ENCODE results near the gene UVRAG. TPM values are rescaled to one million over a fixed set of nuclear protein-coding genes. Genes with fewer than 3 reads are reported as not detected.

UVRAG gene
- total and polyA plus RNA-seq, 2 of the 4 experiments (the other 2 are of a cell fraction) = 5.6 to 10.9 TPM

DNA sequence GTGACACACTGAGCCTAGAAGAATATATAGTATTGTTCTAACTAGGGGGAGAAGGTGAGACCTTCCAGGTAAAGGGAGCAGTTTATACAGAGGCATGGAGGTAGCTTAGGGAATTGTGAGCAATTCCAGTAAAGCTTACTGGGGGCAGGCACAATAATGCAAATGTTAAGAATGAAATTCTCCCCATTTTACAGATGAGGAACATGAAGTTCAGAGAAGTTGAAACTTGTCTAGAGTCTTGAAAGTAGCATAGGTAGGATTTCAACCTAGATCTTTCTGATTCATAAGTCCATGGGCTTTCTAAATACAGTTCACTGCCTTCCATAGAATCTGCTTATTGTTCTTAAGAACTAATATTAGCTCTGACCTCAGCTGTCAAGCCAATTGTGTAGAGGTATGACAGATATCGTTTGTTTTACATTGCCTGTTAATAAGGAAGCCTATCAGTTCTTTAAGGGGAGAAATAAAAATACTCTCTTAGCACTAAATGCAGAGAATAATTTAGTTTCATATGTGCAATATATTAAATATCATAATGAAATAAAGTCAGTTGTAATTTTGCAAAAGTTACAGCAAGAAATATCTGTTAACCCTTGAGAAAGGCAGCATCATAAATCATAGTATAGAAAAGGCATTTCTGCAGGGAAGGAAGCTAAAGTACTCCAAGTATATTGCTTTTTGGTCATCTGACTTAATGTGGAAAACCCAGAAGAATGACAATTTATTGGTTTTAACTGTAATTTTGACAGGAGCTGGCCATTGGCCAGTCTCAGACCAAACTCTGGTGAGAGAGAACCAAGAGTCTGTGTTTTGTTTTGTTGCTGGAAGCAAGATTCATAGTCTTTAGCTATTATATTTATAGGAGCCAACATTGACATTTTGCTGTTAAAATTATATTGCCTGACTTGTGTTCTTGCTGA, 181.8 kb downstream of the UVRAG start:
- dilution Hi-C loops (cut with HindIII; ENCODE audit: low sequenced_read_pairs, unreplicated experiment) = no loop called here

More for the DNA sequence above, 181.8 kb downstream of the UVRAG start:
- Histone ChIP-seq H3K14ac (replicated peaks; ENCODE audit: low read depth, low read length) (no peak overlapping the region), H3K4me2 (ENCODE audit: low read depth, low read length) (no peak overlapping the region), H3K79me1 (ENCODE audit: low read depth in 1 of 2, low read length in 2 of 2) (peaks cover 0 to 2% of the 10 kb centered on the region in 2 experiments; a peak in 1 of 4 replicates), H2BK15ac (ENCODE audit: low read depth, low read length) (no peak overlapping the region), H3K4ac (ENCODE audit: low read depth, low read length) (no peak overlapping the region), H3K56ac (ENCODE audit: extremely low read depth, insufficient read depth, low read length) (no peak overlapping the region), H3K9me1 (ENCODE audit: insufficient read depth, low read length) (no peaks in the 10 kb centered on the region; the same call in 1 of the 2 replicates), H3K36me3 (ENCODE audit: control insufficient read depth, insufficient read depth, low read length) (no peaks in the 10 kb centered on the region), H3K9ac (ENCODE audit: low read depth, low read length) (no peak overlapping the region), H3K27me3 (ENCODE audit: control insufficient read depth, insufficient read depth, low read length) (no peaks in the 10 kb centered on the region), H4K8ac (ENCODE audit: low read depth in 2 of 2, low read length in 2 of 2) (no peak overlapping the region), H3K18ac (ENCODE audit: low read depth, low read length) (no peak overlapping the region), H2BK5ac (ENCODE audit: low read depth, low read length, poor library complexity, severe bottlenecking) (no peak overlapping the region), H3K9me3 (ENCODE audit: control insufficient read depth, insufficient read depth, low read length) (no peaks in the 10 kb centered on the region), H3K4me3 (ENCODE audit: insufficient read depth, low read depth, low read length) (no peak overlapping the region), H4K20me1 (ENCODE audit: insufficient read depth, low read length) (no peaks in the 10 kb centered on the region), H2AK9ac (replicated peaks; ENCODE audit: low read depth, low read length, poor library complexity) (no peak overlapping the region), H2BK120ac (ENCODE audit: low read depth, low read length) (no peak overlapping the region), H4K91ac (ENCODE audit: insufficient read depth, low read depth, low read length) (no peak overlapping the region), H3K23ac (ENCODE audit: low read depth, low read length) (no peak overlapping the region), H2AFZ (replicated peaks; ENCODE audit: low read length, poor library complexity) (no peak overlapping the region), H4K5ac (ENCODE audit: low read depth, low read length) (no peak overlapping the region), H3K27ac (ENCODE audit: insufficient read depth, low read length) (no peak overlapping the region), H2BK20ac (ENCODE audit: low read depth, low read length) (no peak overlapping the region), H3K4me1 (ENCODE audit: control insufficient read depth, insufficient read depth, low read length) (no peaks in the 10 kb centered on the region), H2AK5ac (ENCODE audit: low read depth, low read length) (no peak overlapping the region)
- BruUV-seq (replicated peaks) = no TSS peak
- in situ Hi-C loops (cut with MboI; ENCODE audit: low sequenced_read_pairs) = no loop called here
- TF ChIP-seq MXI1 (IDR thresholded peaks at IDR 0.05; ENCODE audit: borderline replicate concordance, low read depth, low read length) (no peak), CHD1 (IDR thresholded peaks at IDR 0.05; ENCODE audit: low read depth, low read length) (no peak), CEBPB (IDR thresholded peaks at IDR 0.05; ENCODE audit: low read depth, low read length) (no peak)
- TF ChIP-seq, protein P1, sequence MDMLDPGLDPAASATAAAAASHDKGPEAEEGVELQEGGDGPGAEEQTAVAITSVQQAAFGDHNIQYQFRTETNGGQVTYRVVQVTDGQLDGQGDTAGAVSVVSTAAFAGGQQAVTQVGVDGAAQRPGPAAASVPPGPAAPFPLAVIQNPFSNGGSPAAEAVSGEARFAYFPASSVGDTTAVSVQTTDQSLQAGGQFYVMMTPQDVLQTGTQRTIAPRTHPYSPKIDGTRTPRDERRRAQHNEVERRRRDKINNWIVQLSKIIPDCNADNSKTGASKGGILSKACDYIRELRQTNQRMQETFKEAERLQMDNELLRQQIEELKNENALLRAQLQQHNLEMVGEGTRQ (IDR thresholded peaks at IDR 0.05; ENCODE audit: low read depth, low read length) = no peak
- intact Hi-C loops (cut with micrococcal nuclease) = no loop called here
- no peak for ATAC-seq (ENCODE audit: low read depth)
- WGBS, 2 experiments (ENCODE audit: extremely low coverage in 2 of 2, insufficient read length in 1 of 2) = no CpG with 5 or more reads among the region's 1 CpG
- ChIA-PET POLR2A (ENCODE audit: unreplicated experiment) (no interaction called here), CTCF (interaction anchor here (0.7 to 0.8 kb wide), 2 partner anchors 10 to 446 kb away, joined by 3 read pairs; no protein-coding TSS in a partner anchor)
- DNase-seq = no peak

All from IMR-90 (cell line).